ENCODE measurements around the gene CCL17.

DNA sequence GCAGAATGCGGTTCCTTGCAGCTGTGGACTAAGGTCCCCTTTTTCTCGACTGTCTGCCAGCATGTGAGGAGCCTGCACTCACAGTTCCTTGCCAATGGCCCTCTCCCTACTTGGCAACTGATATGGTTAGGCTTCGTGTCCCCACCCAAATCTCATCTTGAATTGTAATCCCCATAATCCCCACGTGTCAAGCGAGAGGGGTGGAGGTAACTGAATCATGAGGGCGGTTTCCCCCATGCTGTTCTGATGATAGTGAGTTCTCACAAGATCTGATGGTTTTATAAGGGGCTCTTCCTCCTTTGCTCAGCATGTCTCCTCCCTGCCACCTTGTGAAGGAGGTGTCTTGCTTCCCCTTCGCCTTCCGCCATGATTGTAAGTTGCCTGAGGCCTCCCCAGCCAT, 22.7 kb downstream of the CCL17 start:
- TF ChIP-seq, protein P1, sequence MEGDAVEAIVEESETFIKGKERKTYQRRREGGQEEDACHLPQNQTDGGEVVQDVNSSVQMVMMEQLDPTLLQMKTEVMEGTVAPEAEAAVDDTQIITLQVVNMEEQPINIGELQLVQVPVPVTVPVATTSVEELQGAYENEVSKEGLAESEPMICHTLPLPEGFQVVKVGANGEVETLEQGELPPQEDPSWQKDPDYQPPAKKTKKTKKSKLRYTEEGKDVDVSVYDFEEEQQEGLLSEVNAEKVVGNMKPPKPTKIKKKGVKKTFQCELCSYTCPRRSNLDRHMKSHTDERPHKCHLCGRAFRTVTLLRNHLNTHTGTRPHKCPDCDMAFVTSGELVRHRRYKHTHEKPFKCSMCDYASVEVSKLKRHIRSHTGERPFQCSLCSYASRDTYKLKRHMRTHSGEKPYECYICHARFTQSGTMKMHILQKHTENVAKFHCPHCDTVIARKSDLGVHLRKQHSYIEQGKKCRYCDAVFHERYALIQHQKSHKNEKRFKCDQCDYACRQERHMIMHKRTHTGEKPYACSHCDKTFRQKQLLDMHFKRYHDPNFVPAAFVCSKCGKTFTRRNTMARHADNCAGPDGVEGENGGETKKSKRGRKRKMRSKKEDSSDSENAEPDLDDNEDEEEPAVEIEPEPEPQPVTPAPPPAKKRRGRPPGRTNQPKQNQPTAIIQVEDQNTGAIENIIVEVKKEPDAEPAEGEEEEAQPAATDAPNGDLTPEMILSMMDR (IDR thresholded peaks at IDR 0.05) = no peak
- TF ChIP-seq POLR2A (IDR thresholded peaks at IDR 0.05) (no peak), POLR2AphosphoS5 (IDR thresholded peaks at IDR 0.05) (no peak), EP300 (IDR thresholded peaks at IDR 0.05) (no peak)

All from suprapubic skin (tissue), 4 donors.